DMS53 treated with DMSO at 0.1 percent for 48 hours (cell line): ENCODE results near the gene CLBA1.
"Not testable (repeated sequence)": the region's sequence is repeated elsewhere in the genome, so short reads cannot be mapped to it uniquely, and the experiment has no call there.

Experiments used
- DNase-seq: peaks from one replicate; lab custom pipeline; 2025; ENCODE audit not compliant: unreplicated experiment; lab: John Stamatoyannopoulos, UW

Gene CLBA1

DNA sequence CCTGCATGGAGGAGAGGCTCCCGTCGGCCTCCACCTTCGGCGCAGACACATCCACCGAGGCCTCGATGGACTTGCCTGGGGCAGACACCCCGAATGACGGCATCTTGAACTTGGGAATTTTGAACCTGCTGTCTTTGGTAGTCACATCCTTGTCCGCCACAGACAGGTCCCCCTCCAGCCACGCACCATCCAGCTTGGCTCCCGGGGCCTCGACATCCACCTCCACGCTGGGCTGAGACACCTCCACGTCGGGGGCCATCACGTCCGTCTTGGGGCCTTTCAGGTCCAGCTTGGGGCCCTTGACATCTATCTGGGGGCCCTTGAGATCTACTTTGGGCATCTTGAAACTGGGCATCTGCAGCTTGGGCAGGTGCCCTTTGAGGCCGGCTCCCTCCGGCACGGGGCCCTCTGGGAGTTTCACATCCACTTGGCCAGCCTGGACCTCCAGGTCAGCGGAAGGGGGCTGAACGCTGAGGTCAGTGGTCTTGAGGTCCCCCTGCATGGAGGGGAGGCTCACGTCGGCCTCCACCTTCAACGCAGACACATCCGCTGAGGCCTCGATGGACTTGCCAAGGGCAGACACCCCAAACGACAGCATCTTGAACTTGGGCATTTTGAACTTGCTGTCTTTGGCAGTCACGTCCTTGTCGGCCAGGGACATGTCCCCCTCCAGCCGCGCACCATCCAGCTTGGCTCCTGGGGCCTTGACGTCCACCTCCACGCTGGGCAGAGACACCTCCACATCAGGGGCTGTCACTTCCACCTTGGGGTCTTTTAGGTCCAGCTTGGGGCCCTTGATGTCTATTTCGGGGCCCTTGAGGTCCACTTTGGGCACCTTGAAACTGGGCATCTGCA, 37.5 kb upstream of the CLBA1 start:
- DNase-seq: not testable (repeated sequence)

DNA sequence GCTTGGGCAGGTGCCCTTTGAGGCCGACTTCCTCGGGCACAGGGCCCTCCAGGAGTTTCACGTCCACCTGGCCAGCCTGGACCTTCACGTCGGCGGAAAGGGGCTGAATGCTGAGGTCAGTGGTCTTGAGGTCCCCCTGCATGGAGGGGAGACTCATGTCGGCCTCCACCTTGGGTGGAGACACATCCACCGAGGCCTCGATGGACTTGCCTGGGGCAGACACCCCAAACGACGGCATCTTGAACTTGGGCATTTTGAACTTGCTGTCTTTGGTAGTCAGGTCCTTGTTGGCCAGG, 36.9 kb upstream of the CLBA1 start:
- DNase-seq: no peak

GRCh38 chr14:104949406-104949955, 36.1 kb upstream of the CLBA1 start:
- not testable (repeated sequence) for DNase-seq

DNA sequence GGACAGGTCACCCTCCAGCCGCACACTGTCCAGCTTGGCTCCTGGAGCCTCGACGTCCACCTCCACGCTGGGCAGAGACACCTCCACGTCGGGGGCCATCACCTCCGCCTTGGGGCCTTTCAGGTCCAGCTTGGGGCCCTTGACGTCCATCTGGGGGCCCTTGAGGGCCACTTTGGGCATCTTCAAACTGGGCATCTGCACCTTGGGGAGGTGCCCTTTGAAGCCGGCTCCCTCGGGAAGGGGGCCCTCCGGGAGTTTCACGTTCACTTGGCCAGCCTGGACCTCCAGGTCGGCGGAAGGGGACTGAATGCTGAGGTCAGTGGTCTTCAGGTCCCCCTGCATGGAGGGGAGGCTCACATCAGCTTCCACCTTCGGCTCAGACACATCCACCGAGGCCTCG, 35.6 kb upstream of the CLBA1 start:
- DNase-seq: no peak

- not testable (repeated sequence) for DNase-seq
These were observed 34.9 kb upstream of the CLBA1 start for GRCh38 chr14:104950701-104951100.

DNA sequence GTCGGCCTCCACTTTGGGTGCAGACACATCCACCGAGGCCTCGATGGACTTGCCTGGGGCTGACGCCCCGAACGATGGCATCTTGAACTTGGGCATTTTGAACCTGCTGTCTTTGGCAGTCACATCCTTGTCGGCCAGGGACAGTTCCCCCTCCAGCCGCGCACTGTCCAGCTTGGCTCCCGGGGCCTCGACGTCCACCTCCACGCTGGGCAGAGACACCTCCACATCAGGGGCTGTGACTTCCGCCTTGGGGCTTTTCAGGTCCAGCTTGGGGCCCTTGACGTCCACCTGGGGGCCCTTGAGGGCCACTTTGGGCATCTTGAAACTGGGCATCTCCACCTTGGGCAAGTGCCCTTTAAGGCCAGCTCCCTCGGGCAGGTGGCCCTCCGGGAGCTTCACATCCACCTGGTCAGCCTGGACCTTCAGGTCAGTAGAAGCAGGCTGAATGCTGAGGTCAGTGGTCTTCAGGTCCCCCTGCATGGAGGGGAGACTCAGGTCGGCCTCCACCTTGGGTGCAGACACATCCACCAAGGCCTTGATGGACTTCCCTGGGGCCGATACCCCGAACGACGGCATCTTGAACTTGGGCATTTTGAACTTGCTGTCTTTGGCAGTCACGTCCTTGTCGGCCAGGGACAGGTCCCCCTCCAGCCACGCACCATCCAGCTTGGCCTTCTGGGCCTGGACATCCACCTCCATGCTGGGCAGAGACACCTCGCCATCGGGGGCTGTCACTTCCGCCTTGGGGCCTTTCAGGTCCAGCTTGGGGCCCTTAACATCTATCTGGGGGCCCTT, 33.5 kb upstream of the CLBA1 start:
- DNase-seq: not testable (repeated sequence)

DNA sequence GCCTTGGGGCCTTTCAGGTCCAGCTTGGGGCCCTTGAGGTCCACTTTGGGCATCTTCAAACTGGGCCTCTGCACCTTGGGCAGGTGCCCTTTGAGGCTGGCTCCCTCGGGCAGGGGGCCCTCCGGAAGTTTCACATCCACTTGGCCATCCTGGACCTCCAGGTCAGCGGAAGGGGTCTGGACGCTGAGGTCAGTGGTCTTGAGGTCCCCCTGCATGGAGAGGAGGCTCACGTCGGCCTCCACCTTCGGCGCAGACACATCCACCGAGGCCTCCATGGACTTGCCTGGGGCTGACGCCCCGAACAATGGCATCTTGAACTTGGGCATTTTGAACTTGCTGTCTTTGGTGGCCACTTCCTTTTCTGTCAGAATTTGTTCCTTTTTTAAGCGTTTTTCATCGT, 32.5 kb upstream of the CLBA1 start:
- DNase-seq: no peak

DNA sequence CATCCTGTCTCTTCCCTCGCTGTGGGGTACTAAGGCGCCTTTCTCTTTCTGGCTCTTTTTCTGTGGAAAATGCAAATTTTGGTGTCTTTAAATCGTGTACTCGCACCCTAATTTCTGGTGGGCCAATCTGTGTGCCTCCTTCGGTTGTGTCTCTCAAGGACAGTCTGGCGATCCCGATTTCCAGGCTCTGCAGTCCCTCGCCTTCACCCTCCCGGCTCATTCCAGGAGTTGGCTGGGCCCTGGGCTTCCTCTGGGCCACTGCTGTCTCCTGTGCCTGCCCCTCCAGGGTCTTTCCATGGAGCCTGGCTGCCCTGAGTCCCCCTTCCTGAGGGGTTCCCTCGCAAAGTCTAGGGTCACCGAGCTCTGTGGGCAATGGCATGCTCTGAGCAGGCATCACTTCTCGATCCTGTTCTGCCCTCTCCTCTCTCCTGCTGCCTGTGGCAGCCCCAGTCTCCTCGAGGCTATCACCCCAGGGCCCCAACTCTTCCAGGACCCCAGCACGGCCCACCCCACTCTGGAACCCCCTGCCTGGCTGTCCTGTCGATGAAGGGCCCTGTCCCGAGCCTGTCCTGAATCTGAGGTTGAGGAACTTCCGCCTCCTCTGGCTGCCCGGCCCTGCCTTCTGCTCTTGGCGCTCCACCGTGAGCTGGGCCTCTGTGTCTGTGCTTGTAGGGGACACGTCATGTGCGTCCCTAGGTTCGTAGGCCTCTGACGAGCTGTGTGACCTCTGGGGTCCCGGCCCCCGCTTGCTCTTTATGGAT, 31.5 kb upstream of the CLBA1 start:
- DNase-seq: no peak

GRCh38 chr14:104954746-104955395, 30.7 kb upstream of the CLBA1 start:
- no peak for DNase-seq

- no peak for DNase-seq
These were observed 30.2 kb upstream of the CLBA1 start for GRCh38 chr14:104955396-104955770.

DNA sequence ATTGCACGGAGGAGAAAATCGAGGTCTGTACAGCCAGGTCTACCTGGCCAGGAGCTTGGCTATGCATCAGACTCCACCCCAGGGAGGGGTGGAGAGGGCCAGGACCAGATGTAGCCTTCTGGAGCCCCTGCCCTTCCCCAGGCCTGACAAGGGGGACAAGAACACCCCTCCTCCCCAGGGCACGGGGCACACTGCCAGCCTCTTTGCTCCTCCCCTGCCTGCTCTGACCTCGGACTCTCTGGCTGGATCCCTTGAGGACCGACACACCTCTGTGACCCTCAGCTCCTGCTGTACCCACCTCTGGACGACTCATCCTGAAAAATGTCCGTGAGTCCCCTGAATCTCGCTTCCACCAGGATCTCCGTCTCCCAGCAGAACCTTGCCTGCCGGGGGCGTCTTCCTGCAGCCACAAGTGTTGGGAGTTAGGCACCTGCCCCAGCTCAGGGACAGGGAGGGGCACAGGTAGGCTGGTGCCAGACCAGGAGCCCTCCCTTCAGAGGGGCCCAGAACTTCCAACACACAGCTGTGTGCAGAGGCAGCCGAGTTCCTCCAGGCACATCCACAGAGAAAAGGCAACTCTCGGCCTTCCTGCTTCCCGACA, 29.2 kb upstream of the CLBA1 start:
- no peak for DNase-seq

DNA sequence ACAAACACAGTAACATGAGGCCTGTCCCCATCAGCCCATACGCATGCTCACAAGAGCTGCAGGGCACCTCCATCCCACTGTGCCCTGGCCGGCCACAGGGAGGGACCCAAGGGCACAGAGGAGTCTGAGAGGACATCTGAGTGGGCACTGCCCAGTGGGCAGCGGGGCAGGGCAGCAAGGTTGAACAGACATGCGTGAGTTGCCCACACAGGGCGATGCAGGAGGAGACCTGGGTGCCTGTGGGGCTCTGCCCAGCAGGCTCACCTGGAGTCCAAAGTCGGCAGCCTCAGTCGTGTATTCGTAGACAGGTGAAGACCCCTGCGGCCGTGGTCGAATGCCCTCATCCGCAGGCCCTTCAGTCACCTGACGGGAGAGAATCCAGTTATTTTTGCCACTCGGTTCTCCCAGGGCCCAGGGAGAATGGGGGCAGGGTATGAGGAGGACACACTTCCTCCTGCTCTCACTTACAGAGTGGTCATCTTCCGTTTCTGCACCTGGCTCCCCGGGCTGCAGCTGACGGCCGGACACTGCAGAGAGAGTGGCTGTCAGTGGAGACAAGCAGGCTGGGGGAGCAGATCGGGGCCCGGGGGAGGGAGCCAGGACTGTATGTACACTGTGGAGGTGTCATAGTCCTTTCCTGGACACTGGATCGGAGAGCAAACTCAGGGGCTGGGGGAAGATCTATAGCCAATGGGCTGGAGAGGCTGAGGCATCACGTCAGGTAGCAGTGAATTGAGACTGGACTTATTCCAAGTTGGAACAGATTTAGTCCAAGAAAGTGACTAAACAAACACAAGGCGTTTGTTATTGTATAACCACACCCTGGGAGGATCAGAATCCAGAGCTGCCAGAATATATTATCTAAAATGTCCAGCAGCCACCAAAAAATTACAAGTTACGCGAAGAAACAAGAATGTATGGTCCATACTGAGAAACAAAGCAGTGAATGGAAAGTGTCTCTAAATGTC, 28.2 kb upstream of the CLBA1 start:
- no peak for DNase-seq

DNA sequence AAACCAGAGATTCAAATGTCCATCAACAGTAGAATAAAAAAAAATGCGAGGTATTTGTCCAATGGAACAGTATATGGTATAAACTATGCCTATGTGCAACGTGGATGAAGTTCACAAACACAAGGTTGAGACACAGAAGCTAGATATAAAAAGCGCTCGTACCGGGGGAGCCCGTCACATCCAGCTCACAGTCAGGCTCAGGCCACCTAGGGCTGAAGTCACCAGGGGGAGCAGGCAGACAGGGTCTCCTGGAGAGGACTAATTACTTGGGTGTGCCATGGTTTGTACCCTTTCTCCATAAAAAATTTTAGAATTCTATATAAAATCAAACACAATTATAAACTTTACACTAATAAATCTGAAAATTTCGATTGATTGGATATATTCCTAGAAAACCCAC, 21.0 kb upstream of the CLBA1 start:
- DNase-seq: no peak

DNA sequence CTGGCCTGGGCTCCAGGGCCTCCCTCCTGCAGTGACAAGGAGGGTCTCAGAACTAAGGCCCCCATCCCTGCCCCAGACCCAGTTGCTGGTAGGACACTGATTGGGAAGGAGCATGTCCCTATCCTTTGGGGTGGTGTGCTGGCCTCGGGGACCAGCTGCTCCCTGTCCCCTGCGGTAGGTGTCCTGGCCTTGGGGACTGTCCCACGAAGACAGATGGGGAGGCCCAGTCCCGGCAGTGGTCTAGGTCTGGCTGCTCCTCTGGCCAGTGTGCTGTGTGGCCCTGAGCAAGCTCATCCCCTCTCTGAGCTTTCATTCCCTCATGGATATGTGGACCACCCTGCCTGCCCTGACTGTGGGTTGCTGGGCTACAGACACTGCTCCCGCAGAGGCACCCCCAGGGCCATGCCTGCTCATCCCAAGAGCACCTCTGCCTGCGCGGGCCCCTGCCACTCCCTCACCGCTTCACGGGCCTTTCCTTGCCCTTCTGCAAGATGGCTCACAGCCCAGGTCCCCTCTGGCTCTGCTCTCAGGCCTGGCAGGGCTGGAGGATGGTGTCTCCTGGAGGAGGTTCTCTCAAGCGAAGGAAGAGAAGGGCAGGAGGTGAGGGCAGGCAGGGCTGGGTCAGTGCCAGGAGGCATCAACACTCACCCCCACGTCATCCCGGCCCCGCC, 19.9 kb upstream of the CLBA1 start:
- DNase-seq: no peak

- DNase-seq: no peak
These were observed 19.2 kb upstream of the CLBA1 start for GRCh38 chr14:104966261-104966865.

DNA sequence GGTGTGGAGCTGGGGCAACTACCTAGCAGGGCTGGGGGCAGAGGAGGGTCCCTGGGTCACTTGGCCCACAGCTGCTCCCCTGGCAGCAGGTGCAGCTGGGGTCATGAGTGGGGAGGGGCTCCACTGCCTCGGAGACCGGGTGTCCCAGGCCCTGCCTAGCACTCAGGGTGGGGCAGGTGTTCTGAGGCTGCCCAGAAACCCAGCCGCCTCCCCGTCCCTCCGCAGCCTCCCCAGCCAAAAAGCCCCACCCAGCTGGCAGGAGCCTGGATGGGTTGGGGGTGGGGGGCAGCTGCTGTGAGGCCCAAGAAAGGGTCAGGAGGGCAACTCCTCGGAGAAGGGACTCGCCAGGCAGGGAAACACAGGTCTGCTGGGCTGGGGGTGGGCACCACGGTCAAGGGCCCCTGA, 18.6 kb upstream of the CLBA1 start:
- no peak for DNase-seq

DNA sequence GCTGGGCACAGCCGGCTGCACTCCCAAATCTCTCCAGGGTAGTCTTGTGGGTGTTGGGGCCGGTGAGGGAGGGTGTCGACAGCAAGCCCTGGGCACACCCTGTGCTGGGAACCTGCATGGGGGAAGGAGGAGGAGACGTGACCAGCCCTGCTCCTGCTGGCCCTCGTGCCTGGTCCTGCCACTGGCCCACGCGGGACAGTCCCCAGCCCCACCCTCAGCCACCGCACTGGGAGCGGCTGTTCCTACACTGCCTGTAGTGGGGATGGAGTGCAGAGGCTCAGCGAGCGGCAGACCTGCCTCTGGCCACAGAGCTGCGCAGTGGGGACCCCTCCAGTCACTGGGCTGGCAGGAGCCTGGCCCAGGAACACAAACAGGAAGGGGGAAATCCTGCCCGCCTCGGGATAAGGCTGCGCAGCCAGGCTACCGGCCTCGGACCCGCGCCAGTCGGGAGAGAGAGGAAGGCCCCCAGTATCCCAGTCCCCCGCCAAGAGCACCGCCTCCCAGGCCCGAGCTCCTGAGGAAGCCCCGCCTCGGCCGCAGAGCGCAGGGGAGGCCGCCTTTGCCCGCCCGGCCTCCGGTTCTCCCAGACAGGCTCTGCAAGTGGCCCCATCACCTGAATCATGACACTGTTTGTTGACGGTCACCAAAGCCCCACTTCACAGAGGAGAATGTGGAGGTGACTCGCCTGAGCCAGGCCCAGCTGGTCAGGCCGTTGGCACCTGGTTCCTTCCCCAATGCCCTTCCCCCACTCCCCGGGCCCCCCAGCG, 18.0 kb upstream of the CLBA1 start:
- peak; percentile 37 for DNase-seq

DNA sequence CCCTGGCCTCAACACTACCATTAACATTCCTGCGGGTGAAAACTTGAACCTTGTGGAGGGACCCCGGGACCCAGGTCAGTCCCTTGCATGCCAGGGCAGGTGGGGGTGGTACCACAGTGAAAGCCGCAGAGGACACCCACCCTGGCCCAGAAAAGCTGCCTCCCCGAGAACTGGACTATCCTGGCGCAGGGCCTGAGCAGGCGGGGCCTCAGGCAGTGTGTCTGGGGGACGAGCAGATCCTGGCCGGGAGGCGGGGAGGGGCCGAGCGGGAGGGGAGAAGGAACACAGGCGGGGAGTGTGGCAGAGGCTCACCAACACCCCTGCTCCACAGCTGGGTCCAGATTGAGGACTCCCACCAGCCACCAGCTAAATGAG, 17.4 kb upstream of the CLBA1 start:
- peak; percentile 15 for DNase-seq
